SK-N-MC (cell line): ENCODE data around the gene MAP1B.

Experiments used
- EZH2 ChIP-seq: fragments of 200-600 bp; sonication (generic); IDR thresholded peaks from one replicate; pipeline ENCODE4 v1.6.1; 2017; ENCODE audit warnings: antibody characterized with exemption
- POLR2AphosphoS5 ChIP-seq: IDR thresholded peaks from 2 replicates; pipeline ENCODE4 v1.6.1; 2012; ENCODE audit warnings: mild to moderate bottlenecking, low read depth, low read length, borderline replicate concordance

- no peak for TF ChIP-seq POLR2AphosphoS5
- TF ChIP-seq EZH2, result no peak
Measured at GRCh38 chr5:72221099-72221498, 113.8 kb downstream of the MAP1B start.
